GM12864 (cell line): ENCODE data around the gene YWHAH.

Source experiments
- DNase-seq: peaks from one replicate; pipeline ENCODE4 v3.0.0-alpha.2; 2011; ENCODE audit warnings: low read depth
- H3K4me3 ChIP-seq: 2 replicates; pipeline ENCODE4 v1.5.1; 2011; ENCODE audit warnings: mild to moderate bottlenecking, low read depth, low read length, control low read depth
- CTCF ChIP-seq: IDR thresholded peaks from 2 replicates; pipeline ENCODE4 v1.5.1; 2011; ENCODE audit warnings: low read depth, mild to moderate bottlenecking, moderate library complexity, low read length, control low read depth, inconsistent platforms; ENCODE audit errors: missing control alignments

Gene YWHAH

DNA sequence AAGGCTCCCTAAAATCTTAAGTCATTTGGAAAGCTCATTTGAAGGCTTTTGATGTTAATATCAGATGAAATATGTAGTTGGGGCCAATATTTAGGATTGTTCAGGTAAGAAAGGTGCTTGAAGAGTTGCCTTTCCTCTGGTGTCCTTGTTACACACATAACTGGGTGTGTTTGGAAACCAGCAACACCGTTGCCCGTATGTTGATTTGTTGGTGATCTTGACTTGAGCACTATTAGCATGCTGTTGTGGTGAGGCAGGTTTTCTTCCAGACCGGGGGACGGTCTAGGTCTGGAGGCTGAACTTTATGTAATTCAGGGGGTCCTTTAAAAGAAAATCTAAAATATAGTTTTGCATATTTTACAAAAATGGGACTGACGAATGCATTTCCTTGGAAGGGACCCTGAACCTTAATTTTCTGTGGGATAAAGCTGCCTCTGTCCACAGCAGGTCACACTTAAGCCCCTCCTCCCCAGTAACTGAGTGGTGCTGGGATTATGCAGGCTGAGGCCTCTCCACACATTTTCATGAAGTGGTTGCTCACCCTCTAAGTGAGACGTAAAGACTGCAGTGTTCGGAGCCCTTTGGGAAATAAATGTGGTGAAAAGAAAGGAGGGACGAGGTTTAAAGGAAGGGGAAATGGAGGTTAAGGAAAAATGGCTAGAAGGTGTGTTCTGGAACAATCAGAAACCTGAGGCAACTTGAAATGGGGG, 1.8 kb downstream of the YWHAH start:
- TF ChIP-seq CTCF: no peak
- H3K4me3 ChIP-seq: peak overlapping the region; percentile 78
- DNase-seq: no peak

- no peak for DNase-seq
- TF ChIP-seq CTCF: peak; percentile 76
- no peak overlapping the region for H3K4me3 ChIP-seq
These were observed 3.0 kb downstream of the YWHAH start for GRCh38 chr22:31947296-31947695.

DNA sequence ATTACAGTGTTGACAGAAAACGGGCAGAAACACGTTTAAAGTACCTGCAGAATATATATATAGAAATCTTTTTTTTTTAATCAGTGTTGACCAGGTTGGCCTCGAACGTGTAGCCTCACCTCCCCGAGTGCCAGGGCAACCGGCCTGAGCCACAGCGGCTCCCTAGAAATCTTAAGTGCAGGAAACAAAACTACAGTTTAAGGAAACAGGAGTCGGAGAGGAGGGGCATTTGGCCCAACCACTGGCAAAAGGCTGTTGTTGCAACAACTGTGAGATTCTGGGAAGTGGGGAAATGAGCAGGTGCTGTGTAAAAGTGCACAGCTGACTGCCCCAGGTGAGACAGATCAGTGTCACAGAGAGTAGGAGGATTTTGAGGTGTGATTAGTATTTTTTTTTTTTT, 3.7 kb downstream of the YWHAH start:
- no peak for TF ChIP-seq CTCF
- H3K4me3 ChIP-seq: no peak overlapping the region
- no peak for DNase-seq

DNA sequence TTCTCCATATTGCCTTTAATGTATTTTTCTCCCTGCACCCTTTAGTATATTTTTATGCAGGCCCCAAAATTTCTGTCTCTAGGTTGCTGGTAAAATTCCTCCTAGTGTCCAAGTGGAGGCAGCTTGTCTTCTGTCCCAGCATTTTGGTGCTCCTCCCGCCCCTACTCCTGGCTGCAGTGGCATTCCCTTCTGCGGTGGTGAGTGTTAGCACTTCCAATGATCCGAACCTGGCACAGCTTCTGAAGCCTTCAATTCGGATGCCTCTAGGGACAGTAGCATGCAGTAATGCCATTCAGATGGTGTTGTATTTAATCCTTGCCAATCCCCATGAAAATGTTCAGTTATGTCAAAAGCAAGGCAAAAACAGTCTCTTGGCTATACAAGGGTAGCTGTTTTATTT, 5.9 kb downstream of the YWHAH start:
- no peak for DNase-seq
- H3K4me3 ChIP-seq: no peak overlapping the region
- TF ChIP-seq CTCF: no peak

GRCh38 chr22:31951194-31952093, 7.1 kb downstream of the YWHAH start:
- no peak for DNase-seq
- no peak overlapping the region for H3K4me3 ChIP-seq
- no peak for TF ChIP-seq CTCF

- H3K4me3 ChIP-seq: no peak overlapping the region
- no peak for DNase-seq
- TF ChIP-seq CTCF: peak; percentile 8
These were observed 7.7 kb downstream of the YWHAH start for GRCh38 chr22:31952094-31952401.

DNA sequence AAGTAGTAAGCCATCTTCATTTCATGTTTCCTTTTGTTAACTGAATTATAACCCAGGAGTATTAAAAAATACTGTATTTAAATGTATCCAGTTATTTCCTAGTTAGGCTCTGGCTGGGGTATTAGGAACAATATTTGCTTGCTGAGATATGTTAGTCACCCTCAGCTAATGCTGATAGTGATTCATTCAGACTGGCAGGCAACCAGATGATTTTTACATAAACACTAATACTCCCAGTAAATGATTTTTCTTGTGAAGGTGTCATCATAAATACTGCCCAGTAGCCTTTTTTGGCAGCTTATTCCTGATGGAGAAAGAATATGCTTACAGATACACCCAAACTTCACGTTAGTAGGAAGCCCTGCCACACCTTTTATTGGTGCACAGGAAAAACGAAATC, 8.1 kb downstream of the YWHAH start:
- no peak for TF ChIP-seq CTCF
- no peak for DNase-seq
- no peak overlapping the region for H3K4me3 ChIP-seq
